Left colon (tissue), 2 donors: ENCODE measurements around the gene MAGEH1. TPM values are rescaled to one million over a fixed set of nuclear protein-coding genes. Genes with fewer than 3 reads are reported as not detected.

ENCODE experiments used
- ATAC-seq: fragments of 200-7000 bp; cut with Tn5 transposase; one replicate; pipeline ENCODE4 v1.9.1; 2020; ENCODE audit warnings: mild to moderate bottlenecking, moderate library complexity
- DNase-seq, 2 donors: peaks; one replicate each; pipeline ENCODE4 v3.0.0-alpha.2; 2020
- intact Hi-C, 2 donors: fragments of 100-400 bp; cut with DNase I in 1 of 2; cut with micrococcal nuclease in 1 of 2; formaldehyde crosslinking; loops; one replicate each; pipeline versions ENCODE4 v1.11.2 to v1.14.0; 2022; cut with DNase I, micrococcal nuclease
- microRNA-seq, 2 donors: library from miRNA; unstranded; fragments of <30 nt; microRNA quantifications; one replicate each; pipeline versions ENCODE4 v1.1.0 to v1.2.0, GENCODE V29; 2020
- total RNA-seq, 2 donors: library from RNA; stranded (reverse); fragmentation: NEBNext Ultra II Directional; extraction: Animal tissue kit (Norgen Biotek cat#: 25700); gene quantifications; one replicate each; pipeline ENCODE4 v1.2.1, GENCODE V29; 2021
- donor health status: DM: no; HTN: no; CAD: no.
- donor health status: DM: yes; HTN: yes; CAD: no.

The MAGEH1 gene
- total RNA-seq, 2 donors from 2014 or later, result 4.5 to 8.3 TPM

DNA sequence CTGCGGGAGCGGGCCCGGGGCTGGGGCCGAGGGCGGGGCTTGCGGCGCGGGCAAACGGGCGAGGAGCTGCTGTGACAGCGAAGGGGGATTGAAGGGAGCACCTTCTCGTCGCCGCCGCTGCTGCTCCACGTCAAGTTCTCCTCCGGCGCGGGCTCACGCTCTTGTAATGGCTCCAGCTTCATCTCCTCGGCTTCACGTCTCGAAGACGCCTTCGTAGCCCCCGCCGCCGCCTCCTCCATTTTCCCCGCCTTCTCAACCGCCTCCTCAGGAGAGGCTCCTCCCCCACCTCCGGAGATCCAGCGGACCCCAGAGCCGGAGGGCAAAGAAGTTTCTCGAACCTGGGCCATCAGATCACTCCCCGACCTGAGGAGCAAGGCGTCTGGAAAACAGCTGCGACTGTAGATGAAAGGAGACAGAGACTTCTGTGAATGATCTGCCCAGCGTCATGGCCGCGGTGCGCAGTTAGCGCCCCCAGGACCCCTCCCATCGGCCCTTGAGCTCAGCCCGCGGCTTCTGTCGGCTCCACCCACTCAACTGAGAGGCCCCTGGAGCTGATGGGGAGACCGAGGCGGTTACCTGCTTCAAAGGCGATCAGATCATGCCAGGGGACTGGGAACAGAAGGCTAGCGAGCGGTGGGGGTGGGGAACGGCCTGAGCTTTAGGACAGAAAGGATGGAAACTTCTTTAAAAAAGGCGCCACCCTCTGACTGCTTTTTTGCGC is 36.8 kb downstream of the MAGEH1 start:
- peak; percentile 53 to 62 for DNase-seq
- ATAC-seq, result peak; percentile 77
- intact Hi-C loops, result no loop called here

DNA sequence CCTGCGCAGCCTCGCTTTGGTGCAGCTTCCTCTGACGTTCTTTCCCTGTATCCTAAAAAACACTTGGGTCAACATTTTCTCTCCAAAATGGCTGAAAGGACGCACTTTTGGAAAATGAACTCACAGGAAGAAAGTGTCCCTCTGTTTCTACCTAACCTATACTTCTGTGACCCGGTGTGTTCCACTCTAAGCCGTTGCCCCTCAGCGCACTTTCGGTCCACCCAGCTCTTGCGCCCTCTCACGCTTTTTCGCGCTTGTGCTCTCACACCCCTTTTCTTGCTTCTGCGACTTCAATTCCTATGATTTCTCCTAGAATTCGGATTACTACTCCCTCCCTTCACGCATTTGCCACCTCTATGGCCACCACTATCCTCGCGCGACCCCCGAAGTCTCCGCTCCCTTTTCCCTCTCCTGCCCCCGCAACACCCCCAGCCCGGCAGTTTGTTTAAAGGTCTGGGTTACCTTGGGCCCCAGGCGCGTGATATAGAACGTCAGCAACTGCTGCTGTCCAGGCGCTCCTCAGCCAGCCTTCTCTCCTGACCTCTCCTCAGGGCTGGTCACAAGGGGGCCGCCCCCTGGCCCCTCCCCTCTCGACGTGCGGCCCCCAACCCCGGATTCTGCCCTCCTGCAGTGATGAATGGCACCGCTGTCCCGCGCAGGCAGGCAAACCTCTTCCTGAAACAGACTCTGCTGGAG is 37.5 kb downstream of the MAGEH1 start, which contains the start of gene USP51:
TSS of gene USP51 (minus strand) at position 535 of the 696 bp plus-strand sequence. CDS start 909 bp downstream, outside the sequence.
- DNase-seq (peak; percentile 31 to 44), ATAC-seq (peak; percentile 56)
- intact Hi-C loops, result no loop called here

DNA sequence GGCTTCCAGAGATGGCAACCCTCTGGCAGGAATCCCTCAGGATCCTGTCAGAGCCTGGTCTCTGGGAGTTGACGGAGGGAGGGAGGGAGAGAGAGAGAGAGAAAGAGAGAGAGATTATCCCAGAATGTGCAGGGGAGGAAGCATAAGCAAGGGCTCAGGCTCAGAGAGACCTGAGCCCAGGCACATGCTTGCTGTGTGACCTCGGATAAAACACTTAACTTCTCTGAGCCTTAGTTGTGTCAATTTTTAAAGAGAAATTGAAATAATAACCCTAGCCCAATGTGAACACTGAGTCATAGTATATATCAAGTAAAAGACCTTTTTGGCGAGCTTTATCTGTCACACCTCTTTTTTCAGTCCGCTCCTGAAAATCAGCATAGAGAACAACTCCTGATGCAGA is 38.2 kb downstream of the MAGEH1 start:
- DNase-seq, result no peak
- no peak for ATAC-seq
- intact Hi-C loops, result no loop called here

DNA sequence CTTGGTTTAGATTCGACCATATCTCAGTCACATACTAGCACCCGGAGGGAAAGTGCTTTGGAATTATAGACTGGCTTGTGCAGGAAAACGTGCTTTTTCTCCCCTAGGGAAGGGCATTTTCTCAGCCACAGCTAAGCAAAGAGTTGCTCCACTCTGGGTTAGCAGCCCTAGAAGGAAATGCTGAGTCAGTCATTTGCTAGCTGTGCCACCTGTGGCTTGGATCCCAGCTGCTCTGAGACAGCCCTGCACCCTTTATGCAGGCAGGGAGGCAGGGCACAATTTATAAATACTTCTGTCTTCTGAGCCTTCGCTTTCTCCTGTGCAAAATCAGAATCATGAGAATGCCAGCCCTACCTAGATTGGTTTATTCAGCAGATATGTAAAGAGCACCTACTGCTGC is 39.0 kb downstream of the MAGEH1 start:
- intact Hi-C loops, result no loop called here
- no peak for DNase-seq
- no peak for ATAC-seq

Small RNAs within 50 kb of the gene (microRNA-seq; reads per million reads assigned to microRNA genes)
- gene MIR4536-1 (0 reads per million in 2 donors), gene MIR4536-2 (0 reads per million in 2 donors)

Other genes with a start within 250 kb of the MAGEH1 start
- not detected for gene PAGE5, start 231.8 kb upstream of the MAGEH1 start, total RNA-seq
- gene PAGE3, start 187.2 kb upstream of the MAGEH1 start, total RNA-seq, result not detected
- gene USP51, start 37.7 kb downstream of the MAGEH1 start, total RNA-seq, result under 1 TPM; 0.21 to 0.81 TPM
- not detected for gene FOXR2, start 171.3 kb downstream of the MAGEH1 start, total RNA-seq